Activated CD8-positive, alpha-beta T cell treated with anti-CD3 and anti-CD28 coated beads for 36 hours (primary cell): ENCODE results near the gene PAQR8. TPM values are rescaled to one million over a fixed set of nuclear protein-coding genes. Genes with fewer than 3 reads are reported as not detected.

Source experiments
- ATAC-seq: fragments of 200-7000 bp; cut with Tn5 transposase; one replicate; pipeline ENCODE4 v1.10.0; 2021; ENCODE audit warnings: mild to moderate bottlenecking, moderate library complexity
- CTCF ChIA-PET: fragments of 350-600 bp; sonication (Branson Sonifier 250); formaldehyde crosslinking; loops from one replicate; lab custom pipeline; 2021; ENCODE audit warnings: antibody characterized with exemption; lab: Charles Lee
- POLR2A ChIA-PET: fragments of 350-600 bp; sonication (Branson Sonifier 250); formaldehyde crosslinking; loops from one replicate; lab custom pipeline; 2021; ENCODE audit warnings: antibody characterized with exemption; lab: Charles Lee
- DNase-seq: peaks from one replicate; pipeline ENCODE4 v3.0.0-alpha.2; 2020
- H3K27ac Mint-ChIP-seq: one replicate; pipeline ENCODE4 v1.8.0; 2021; ENCODE audit warnings: mild to moderate bottlenecking, mixed read lengths
- H3K27me3 Mint-ChIP-seq: one replicate; pipeline ENCODE4 v1.8.0; 2021; ENCODE audit warnings: mixed read lengths
- H3K36me3 Mint-ChIP-seq: one replicate; pipeline ENCODE4 v1.8.0; 2021; ENCODE audit warnings: low read depth, mixed read lengths
- H3K4me1 Mint-ChIP-seq: one replicate; pipeline ENCODE4 v1.8.0; 2021; ENCODE audit warnings: low read depth, mixed read lengths
- H3K4me3 Mint-ChIP-seq: one replicate; pipeline ENCODE4 v1.8.0; 2021; ENCODE audit warnings: mild to moderate bottlenecking, moderate library complexity, mixed read lengths
- H3K9me3 Mint-ChIP-seq: one replicate; pipeline ENCODE4 v1.8.0; 2021; ENCODE audit warnings: mixed read lengths
- CTCF ChIP-seq: fragments of 200-600 bp; IDR thresholded peaks from one replicate; pipeline ENCODE4 v1.8.0; 2022; ENCODE audit warnings: antibody characterized with exemption, mild to moderate bottlenecking
- intact Hi-C: fragments of 100-400 bp; cut with micrococcal nuclease; formaldehyde crosslinking; loops from one replicate; pipeline ENCODE4 v1.10.0; 2022
- total RNA-seq, 2 experiments: library from RNA; stranded (reverse); gene quantifications; one replicate each; pipeline ENCODE4 v1.2.3, GENCODE V29; 2021

Gene PAQR8
- total RNA-seq, 2 experiments from 2014 or later = 12.9 to 13.7 TPM

- intact Hi-C loops = no loop called here
- ATAC-seq = peak; percentile 90
- H3K9me3 Mint-ChIP-seq = no peaks in the 10 kb centered on the region
- DNase-seq = no peak
- H3K27ac Mint-ChIP-seq = no peak overlapping the region
- no peak for TF ChIP-seq CTCF
- CTCF ChIA-PET = interaction anchor here (2.0 kb wide), 1 partner anchor 10 kb away, joined by 5 read pairs; no protein-coding TSS in a partner anchor
- POLR2A ChIA-PET = no interaction called here
- no peaks in the 10 kb centered on the region for H3K36me3 Mint-ChIP-seq
- H3K4me3 Mint-ChIP-seq = no peak overlapping the region
- H3K4me1 Mint-ChIP-seq = peaks cover 17% of the 10 kb centered on the region
- no peaks in the 10 kb centered on the region for H3K27me3 Mint-ChIP-seq
Measured at GRCh38 chr6:52317841-52318581, 43.9 kb upstream of the PAQR8 start.

DNA sequence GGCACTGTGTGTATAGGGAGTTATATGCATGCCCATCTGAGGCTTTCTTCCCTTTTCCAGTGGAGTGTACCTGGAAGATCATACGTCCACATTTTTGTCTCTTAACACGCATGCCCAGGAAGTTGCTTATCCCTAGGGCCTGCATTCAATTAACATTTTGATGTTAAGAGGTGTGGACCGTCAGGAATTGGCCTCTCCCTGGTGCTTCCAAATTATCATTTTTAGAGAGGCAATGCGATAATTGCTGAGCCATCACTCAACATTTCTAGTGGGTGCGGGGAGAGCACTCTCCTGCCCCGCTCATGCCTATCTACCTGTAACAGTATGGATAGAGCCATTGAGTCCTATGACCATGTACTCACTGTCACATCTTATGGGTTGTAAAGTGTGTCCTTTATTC lies 37.8 kb upstream of the PAQR8 start:
- ATAC-seq (no peak), DNase-seq (no peak)
- intact Hi-C loops = no loop called here
- no peaks in the 10 kb centered on the region for H3K9me3 Mint-ChIP-seq
- no peaks in the 10 kb centered on the region for H3K36me3 Mint-ChIP-seq
- ChIA-PET CTCF (no interaction called here), POLR2A (no interaction called here)
- no peaks in the 10 kb centered on the region for H3K27me3 Mint-ChIP-seq
- TF ChIP-seq CTCF = no peak
- H3K27ac Mint-ChIP-seq = no peak overlapping the region
- H3K4me1 Mint-ChIP-seq = peaks cover 4% of the 10 kb centered on the region
- H3K4me3 Mint-ChIP-seq = no peak overlapping the region

- Mint-ChIP-seq H3K9me3 (no peaks in the 10 kb centered on the region), H3K36me3 (no peaks in the 10 kb centered on the region), H3K4me3 (no peak overlapping the region), H3K4me1 (peaks cover 4% of the 10 kb centered on the region), H3K27ac (no peak overlapping the region), H3K27me3 (no peaks in the 10 kb centered on the region)
- DNase-seq (no peak), ATAC-seq (no peak)
- TF ChIP-seq CTCF = no peak
- POLR2A ChIA-PET = no interaction called here
- CTCF ChIA-PET = interaction anchor here (1.0 kb wide), 1 partner anchor 11 kb away, joined by 3 read pairs; no protein-coding TSS in a partner anchor
- intact Hi-C loops = no loop called here
Measured at GRCh38 chr6:52325695-52326471, 36.1 kb upstream of the PAQR8 start.

DNA sequence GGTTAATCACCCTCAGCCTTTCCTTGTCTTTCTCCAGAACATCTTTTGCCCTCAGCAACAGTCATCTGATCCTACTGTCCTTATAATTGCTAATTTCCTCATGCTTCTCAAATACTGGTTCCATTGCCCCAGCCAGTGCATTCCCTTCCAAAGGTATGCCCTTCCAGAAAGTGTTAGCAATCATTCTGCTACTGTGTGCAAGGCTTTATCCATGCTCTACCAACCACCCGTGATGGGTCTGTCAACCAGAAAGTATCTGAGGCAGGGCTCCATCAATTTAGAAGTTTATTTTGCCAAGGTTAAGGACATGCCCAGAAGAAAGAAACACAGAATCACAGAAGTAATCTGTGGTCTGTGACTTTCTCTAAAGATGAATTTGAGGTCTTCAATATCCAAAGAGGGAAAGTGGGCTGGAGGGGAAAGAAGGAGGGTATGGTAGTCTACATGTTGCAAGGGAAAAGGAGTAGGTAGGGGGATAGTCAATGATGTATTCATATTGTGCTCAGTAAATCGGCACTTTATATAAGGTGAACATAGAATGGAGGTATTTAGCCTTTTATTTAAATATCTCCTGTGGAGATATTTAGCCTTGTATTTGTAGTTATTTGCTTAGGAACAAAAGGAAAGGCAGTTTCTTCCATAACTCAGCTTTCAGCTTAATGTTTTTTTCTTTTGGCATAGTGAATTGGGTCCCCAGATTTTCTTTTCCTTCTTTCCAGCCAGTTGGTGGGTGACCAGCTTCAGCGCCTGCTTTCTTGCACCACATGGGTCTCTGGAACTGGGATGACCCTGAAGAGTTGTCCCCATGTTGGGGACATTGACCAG lies 35.2 kb upstream of the PAQR8 start:
- Mint-ChIP-seq H3K4me3 (no peak overlapping the region), H3K27ac (no peak overlapping the region), H3K36me3 (no peaks in the 10 kb centered on the region), H3K27me3 (no peaks in the 10 kb centered on the region), H3K9me3 (no peaks in the 10 kb centered on the region), H3K4me1 (peaks cover 7% of the 10 kb centered on the region)
- POLR2A ChIA-PET = no interaction called here
- ATAC-seq = no peak
- no peak for DNase-seq
- CTCF ChIA-PET = no interaction called here
- intact Hi-C loops = no loop called here
- no peak for TF ChIP-seq CTCF
